ENCODE data around the gene TMEM117.

Gene TMEM117

DNA sequence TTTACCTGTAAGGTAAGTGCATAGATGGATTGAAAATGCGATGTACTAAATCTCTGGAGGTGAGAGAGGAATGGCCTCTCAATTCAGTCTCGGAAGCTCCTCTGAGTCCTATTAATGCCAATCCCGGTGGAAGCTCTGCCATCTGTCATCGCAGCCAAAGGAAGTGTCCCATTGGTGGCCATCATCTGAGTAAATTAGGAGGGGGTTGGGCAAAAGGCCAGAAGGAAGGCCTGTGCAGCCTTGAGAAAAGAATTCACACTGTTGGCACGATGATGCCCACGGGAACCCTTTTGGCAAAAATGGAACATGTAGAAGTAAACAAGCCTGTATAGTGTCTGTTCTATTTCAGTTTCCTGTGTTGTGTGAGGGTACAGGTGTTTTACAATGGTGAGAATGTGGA is 545.5 kb downstream of the TMEM117 start:
- DNase-seq (ENCODE audit: low read depth), result no peak

DNA sequence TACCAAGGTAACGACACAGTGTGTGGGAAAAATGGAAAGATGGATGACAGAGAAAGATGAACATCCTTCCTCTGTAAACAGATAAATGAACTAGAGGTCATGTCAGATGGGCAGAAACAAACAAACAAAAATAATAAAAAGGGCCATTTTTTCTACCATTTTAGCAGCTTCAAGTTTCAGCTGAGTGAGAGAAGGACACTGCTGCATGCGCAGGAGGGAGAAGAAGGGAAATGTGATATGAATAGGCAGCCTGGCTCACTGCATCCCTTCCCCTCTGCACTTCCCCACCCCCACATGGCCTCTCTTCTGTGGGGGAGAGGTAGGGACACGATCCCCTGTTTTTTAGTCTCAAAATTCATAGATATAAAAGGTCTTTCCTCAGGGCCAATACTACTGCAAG is 548.3 kb downstream of the TMEM117 start:
- no peak for DNase-seq (ENCODE audit: low read depth)

DNA sequence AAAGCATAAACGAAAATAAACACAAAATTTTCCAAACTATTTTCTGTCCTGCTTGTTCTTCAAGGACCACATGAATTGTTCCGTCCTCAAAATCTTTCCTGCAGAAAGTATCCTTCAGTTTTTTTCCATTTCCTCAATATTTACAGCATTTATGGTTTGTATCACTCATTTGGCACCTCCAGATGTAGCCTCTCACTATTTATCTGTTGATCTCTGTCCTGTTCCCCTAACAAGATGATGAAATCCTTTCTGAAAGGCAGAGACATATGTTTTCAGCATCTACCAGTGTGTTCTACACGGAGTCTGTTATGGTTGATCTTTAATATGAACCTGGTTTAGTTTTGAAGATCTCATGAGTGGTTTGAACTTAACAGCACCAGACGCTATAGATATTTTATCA is 550.1 kb downstream of the TMEM117 start:
- DNase-seq (ENCODE audit: low read depth), result no peak

DNA sequence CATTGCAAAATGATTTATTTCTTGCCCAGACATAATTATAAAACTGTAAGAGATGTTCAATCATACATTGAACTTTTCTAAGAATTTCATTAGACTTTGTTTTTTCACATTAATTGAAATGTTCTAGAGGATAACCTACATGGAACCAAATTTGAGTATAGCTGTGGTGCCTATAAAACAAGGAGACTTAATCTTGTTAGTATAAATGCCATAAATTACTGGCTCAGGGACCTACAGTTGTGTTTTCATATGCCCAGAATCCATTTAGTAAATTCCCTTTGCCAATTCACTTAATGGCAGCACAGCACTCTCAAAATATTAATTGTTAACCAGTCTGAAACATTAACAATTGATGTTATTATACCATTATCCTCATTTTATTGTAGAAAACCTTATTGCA is 551.7 kb downstream of the TMEM117 start:
- DNase-seq (ENCODE audit: low read depth), result no peak

DNA sequence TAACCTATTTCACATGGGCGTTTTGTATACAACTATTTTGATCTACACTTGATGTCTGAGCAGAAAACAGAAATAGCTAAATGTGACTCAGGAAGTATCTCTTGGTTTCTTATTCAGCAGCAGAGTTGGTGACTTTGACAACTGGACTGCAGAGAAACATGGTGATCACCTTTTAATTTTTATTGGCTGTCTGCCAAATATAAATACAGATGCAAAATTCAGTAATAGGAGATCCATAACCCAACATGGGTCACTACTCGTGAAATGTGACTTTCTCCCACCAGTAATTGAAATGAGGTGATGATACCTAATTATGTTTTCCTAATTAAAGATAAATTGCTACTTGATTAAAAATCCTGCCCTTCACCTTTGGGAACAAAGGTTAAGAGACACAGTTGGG is 553.2 kb downstream of the TMEM117 start:
- no peak for DNase-seq (ENCODE audit: low read depth)

DNA sequence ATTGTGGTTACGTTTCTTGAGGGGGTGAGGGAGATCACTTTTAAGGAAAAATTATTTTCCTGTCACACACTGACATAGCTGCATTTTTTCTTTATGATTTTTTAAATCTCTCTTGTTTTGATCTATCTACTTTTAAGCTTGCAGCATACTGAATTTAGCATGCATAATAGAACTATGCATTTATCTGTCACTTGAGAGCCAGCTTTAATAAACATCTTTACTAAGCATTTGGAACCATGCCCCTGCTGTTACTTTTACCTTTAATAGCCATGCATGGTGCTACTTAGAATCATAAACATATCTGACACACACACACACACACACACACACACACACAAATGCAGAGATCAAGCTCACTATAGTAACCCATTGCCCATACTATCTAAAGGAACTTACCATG is 554.0 kb downstream of the TMEM117 start:
- no peak for DNase-seq (ENCODE audit: low read depth)

DNA sequence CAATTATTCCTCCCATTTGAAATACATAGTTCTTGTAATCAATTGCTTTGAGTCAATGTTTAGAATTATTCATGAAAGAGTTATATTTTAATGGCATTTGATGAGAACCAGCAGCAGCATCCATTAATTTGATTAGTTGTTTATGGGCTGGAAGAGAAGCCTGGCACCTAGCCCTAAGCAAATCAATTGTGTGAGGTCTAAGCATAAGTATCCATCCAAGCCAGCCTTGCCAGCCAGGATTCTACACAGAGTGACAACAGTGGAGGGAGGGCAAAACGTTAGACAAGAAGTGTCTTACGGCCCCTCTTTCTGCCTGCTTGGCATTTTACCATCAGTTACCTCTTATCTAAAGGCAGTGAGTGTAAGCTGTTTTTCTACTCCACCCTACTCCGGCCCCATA is 561.8 kb downstream of the TMEM117 start:
- no peak for DNase-seq (ENCODE audit: low read depth)

DNA sequence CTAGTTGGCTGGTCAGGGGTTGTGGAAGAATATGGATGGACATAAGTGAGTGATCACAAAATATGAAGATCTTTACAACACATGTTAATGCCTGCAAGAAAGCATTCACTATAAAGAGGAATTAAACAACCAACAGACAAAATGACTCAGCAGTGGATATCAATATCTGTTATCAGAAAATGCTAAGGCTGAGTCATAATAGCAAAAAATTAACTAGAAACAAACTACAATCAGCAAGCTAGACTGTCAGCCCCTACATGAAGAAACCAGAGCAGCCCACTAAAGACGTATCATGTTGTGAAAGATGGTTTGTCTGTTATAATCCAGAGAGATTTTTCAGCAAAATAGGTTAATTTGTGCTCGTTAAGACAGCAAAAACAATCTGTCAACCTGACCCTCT is 567.3 kb downstream of the TMEM117 start:
- DNase-seq (ENCODE audit: low read depth), result no peak

DNA sequence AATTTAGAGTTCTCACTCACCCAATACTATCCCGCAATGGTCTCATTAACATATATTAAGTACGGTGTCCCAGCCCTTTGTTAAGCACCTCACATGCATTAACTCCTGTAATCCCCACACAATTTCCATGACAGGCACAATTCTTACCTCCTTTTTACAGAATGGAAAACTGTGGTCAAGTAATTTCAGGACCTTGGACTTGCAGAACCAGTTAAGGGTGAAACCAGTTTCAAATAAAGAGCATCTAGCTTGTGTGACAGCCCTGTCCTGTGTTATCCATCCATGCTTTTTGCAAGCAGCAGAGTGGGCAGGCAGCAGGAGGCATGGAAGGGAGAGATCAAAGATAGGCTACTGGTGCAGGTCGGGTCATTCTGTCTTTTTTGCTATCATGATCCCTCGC is 569.4 kb downstream of the TMEM117 start:
- DNase-seq (ENCODE audit: low read depth), result no peak

DNA sequence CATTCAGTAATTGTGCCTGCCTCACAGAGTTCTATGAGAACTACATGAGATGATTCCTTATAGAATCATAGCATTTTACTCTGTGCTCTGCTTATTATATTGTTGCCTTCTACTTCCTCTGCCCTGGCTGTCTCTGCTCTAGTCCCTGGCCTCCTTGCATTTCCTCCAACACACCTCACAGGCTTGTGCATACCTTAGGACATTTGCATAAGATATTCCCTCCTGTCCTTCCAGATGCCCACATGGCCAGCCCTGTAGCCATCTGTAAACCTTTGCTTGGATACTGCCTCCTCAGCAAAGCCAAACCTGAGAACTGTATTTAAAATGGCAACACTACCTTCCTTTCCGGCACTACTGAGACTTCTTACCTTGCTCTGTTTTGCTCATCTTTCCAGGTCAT is 586.7 kb downstream of the TMEM117 start:
- DNase-seq (ENCODE audit: low read depth), result no peak

DNA sequence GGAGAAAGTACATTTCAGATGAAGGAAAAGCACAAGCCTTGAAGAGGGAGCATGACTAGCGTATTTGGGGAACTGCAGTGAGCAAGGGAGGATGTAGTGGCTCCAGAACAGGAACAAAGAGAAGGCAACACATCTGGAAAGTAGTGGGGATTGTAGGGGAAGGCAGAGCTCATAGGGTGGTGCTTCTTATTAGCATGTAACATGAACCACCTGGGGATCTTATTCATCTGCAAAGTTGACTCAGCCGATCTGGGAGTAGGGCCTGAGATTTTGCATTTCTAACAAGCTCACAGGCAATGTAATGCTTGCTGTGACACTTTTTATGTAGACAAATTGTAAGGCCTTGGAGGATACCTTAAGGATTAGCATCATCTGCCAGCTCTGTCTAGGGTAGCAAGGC is 592.9 kb downstream of the TMEM117 start:
- no peak for DNase-seq (ENCODE audit: low read depth)

DNA sequence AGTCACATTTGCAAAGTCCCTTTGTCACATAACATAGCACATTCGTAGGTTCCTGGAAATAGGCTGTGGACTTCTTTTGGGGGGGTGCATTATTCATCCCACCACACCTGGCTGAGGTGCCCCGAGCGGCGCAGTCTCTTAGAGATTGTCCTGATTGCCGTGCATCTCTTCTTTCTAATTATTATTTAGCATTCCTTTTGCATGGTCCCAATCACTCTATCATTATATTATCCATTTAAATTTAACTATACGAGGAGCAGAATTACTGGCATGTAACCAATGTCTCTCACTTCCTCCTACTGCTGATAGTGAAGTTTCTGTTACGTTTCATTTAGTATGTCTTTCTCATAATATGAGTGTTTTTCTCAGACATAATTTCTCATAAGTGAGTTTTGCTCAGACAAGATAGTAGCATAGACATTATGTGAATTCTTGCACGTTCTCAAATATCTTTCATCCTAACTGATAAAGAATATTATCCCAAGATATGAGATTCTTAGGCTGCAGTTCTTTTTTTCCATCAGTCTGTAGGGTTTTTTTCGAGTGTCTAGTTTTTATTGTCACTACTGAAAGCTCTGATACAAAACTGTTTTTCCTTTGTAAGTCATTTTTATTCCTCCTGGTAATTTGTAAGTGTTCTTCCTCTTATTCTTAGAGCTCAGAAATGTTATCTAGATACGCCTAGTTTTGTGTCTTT is 595.9 kb downstream of the TMEM117 start:
- DNase-seq (ENCODE audit: low read depth), result no peak

DNA sequence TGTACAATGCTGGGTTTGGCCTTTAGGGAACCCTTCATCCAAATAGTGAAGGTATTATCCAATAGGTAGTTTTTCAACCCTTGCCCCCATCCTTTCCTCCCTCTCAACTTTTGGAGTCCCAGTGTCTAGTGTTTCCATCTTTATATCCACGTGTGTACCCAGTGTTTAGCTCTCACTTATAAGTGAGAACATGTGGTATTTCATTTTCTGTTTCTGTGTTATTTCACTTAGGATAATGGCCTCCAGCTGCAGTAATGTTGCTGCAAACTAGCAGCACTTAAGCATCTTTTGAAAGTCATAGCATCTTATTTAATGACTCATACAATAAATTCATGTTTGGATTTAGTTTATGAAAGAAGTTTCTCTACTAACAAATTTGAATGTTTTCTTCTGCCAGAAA is 597.8 kb downstream of the TMEM117 start:
- DNase-seq (ENCODE audit: low read depth), result no peak

DNA sequence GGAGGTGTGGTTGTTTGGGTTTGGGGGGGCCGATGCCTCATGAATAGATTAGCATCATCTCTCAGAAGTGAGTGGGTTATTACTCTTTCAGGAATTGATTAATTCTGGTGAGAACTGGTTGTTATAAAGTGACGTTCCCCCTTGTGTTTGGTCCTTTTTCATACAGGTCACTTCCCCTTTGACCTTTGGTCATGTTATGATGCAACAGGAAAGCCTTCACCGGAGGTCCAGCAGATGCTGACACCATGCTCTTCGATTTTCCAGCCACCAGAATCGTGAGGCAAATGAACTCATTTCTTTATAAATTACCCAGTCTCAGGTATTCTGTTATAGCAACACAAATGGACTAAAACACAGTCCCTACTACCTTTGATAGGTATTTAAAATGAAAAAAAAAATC is 600.9 kb downstream of the TMEM117 start:
- DNase-seq (ENCODE audit: low read depth), result no peak

All from non-pigmented ciliary epithelial cell (primary cell).